HEK293T (cell line): ENCODE data around the gene PNPO.

ENCODE experiments used
- ARNT ChIP-seq: fragments of 450-650 bp; IDR thresholded peaks from 2 replicates; pipeline ENCODE4 v1.6.1; 2017; ENCODE audit warnings: mild to moderate bottlenecking
- ELF4 ChIP-seq: fragments of 450-650 bp; IDR thresholded peaks from 2 replicates; pipeline ENCODE4 v1.6.1; 2017; ENCODE audit warnings: antibody characterized with exemption
- HDGF ChIP-seq: fragments of 450-650 bp; IDR thresholded peaks from 2 replicates; pipeline ENCODE4 v1.6.1; 2017; ENCODE audit warnings: antibody characterized with exemption, borderline replicate concordance

GRCh38 chr17:47917581-47917980 is 23.8 kb upstream of the PNPO start:
- TF ChIP-seq HDGF (no peak), ELF4 (no peak), ARNT (no peak)
